ENCODE results near the gene OPN1SW.

- TF ChIP-seq, protein P1, sequence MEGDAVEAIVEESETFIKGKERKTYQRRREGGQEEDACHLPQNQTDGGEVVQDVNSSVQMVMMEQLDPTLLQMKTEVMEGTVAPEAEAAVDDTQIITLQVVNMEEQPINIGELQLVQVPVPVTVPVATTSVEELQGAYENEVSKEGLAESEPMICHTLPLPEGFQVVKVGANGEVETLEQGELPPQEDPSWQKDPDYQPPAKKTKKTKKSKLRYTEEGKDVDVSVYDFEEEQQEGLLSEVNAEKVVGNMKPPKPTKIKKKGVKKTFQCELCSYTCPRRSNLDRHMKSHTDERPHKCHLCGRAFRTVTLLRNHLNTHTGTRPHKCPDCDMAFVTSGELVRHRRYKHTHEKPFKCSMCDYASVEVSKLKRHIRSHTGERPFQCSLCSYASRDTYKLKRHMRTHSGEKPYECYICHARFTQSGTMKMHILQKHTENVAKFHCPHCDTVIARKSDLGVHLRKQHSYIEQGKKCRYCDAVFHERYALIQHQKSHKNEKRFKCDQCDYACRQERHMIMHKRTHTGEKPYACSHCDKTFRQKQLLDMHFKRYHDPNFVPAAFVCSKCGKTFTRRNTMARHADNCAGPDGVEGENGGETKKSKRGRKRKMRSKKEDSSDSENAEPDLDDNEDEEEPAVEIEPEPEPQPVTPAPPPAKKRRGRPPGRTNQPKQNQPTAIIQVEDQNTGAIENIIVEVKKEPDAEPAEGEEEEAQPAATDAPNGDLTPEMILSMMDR (IDR thresholded peaks at IDR 0.05) = no peak
- TF ChIP-seq POLR2A (IDR thresholded peaks at IDR 0.05) = no peak
- TF ChIP-seq POLR2AphosphoS5 (IDR thresholded peaks at IDR 0.05) = no peak
These were observed 13.1 kb upstream of the OPN1SW start for GRCh38 chr7:128788446-128789412.
